B cell (primary cell): Measurements from ENCODE around the gene NDUFS3. TPM values are rescaled to one million over a fixed set of nuclear protein-coding genes. Genes with fewer than 3 reads are reported as not detected.

ENCODE experiments used
- ATAC-seq: fragments of 200-7000 bp; cut with Tn5 transposase; one replicate; pipeline ENCODE4 v1.10.0; 2021; ENCODE audit warnings: low read depth, mild to moderate bottlenecking, moderate number of reproducible peaks, moderate library complexity
- CTCF ChIA-PET: fragments of 350-600 bp; sonication (Branson Sonifier 250); formaldehyde crosslinking; loops from one replicate; lab custom pipeline; 2021; ENCODE audit warnings: antibody characterized with exemption, inconsistent platforms; lab: Charles Lee
- POLR2A ChIA-PET: fragments of 350-600 bp; sonication (Branson Sonifier 250); formaldehyde crosslinking; loops from one replicate; lab custom pipeline; 2021; ENCODE audit warnings: antibody characterized with exemption; lab: Charles Lee
- DNase-seq: peaks from one replicate; pipeline ENCODE4 v3.0.0; 2013
- H2AFZ ChIP-seq: 2 replicates; pipeline ENCODE4 v1.6.1; 2012; ENCODE audit warnings: mild to moderate bottlenecking, low read depth, low read length; ENCODE audit not compliant: insufficient read depth, poor library complexity, severe bottlenecking
- H3K27ac ChIP-seq, 2 donors: 1 replicate in 1 of 2; 2 replicates in 1 of 2; pipeline ENCODE4 v1.5.1; 2012 to 2013; ENCODE audit warnings: low read length in 2 of 2, mild to moderate bottlenecking in 2 of 2, moderate library complexity in 1 of 2
- H3K27me3 ChIP-seq, 4 experiments: fragments of 200-600 bp in 1 of 4; sonication (generic) in 1 of 4; replicated peaks in 1 of 4; 1 replicate in 2 of 4; 2 replicates in 2 of 4; pipeline versions ENCODE4 v1.6.1 to v1.7.0; 2013 to 2016; ENCODE audit warnings: low read length in 3 of 4, mild to moderate bottlenecking in 2 of 4, mixed read lengths in 1 of 4, moderate library complexity in 1 of 4; ENCODE audit not compliant: insufficient read depth in 4 of 4, control insufficient read depth in 3 of 4; ENCODE audit errors: control extremely low read depth in 1 of 4
- H3K36me3 ChIP-seq, 2 experiments: replicated peaks in 1 of 2; 1 replicate in 1 of 2; 2 replicates in 1 of 2; pipeline versions ENCODE4 v1.6.1 to v1.7.1; 2013; ENCODE audit warnings: low read length in 1 of 2; ENCODE audit not compliant: insufficient read depth in 2 of 2, control insufficient read depth in 1 of 2; ENCODE audit errors: control extremely low read depth in 1 of 2, extremely low read depth in 1 of 2
- H3K4me1 ChIP-seq, 2 donors: fragments of 200-600 bp in 1 of 2; sonication (generic) in 1 of 2; 1 replicate in 1 of 2; 2 replicates in 1 of 2; pipeline versions ENCODE4 v1.5.1 to v1.6.1; 2013 to 2017; ENCODE audit warnings: low read length in 2 of 2; ENCODE audit not compliant: control insufficient read depth in 2 of 2, insufficient read depth in 2 of 2
- H3K4me2 ChIP-seq: replicated peaks from 2 replicates; pipeline ENCODE3; 2012; ENCODE audit warnings: mild to moderate bottlenecking, low read depth, low read length; ENCODE audit not compliant: poor library complexity, severe bottlenecking
- H3K4me3 ChIP-seq, 5 experiments: fragments of 200-600 bp in 1 of 5; sonication (generic) in 1 of 5; 1 replicate in 3 of 5; 2 replicates in 2 of 5; pipeline versions ENCODE4 v1.5.1 to v1.7.0; 2011 to 2016; ENCODE audit warnings: low read length in 4 of 5, mild to moderate bottlenecking in 4 of 5, low read depth in 2 of 5, control low read depth in 1 of 5, moderate library complexity in 1 of 5; ENCODE audit not compliant: insufficient read depth in 1 of 5; ENCODE audit errors: control extremely low read depth in 1 of 5, extremely low read depth in 1 of 5
- H3K79me2 ChIP-seq: fragments of 200-600 bp; sonication (generic); one replicate; pipeline ENCODE4 v1.6.0; 2016; ENCODE audit warnings: low read length; ENCODE audit not compliant: control insufficient read depth, insufficient read depth
- H3K9ac ChIP-seq: fragments of 200-600 bp; sonication (generic); 2 replicates; pipeline ENCODE4 v1.6.1; 2017; ENCODE audit warnings: mild to moderate bottlenecking, low read length, moderate library complexity
- H3K9me3 ChIP-seq, 3 donors: one replicate each; pipeline versions ENCODE4 v1.6.1 to v1.7.1; 2013; ENCODE audit warnings: low read length in 2 of 3; ENCODE audit not compliant: control insufficient read depth in 2 of 3, insufficient read depth in 1 of 3; ENCODE audit errors: control extremely low read depth in 1 of 3
- H4K20me1 ChIP-seq: 2 replicates; pipeline ENCODE4 v1.6.0; 2012; ENCODE audit warnings: mild to moderate bottlenecking, low read length; ENCODE audit not compliant: insufficient read depth, control insufficient read depth, poor library complexity, severe bottlenecking
- H3K27ac Mint-ChIP-seq: one replicate; pipeline ENCODE4 v1.8.0; 2021; ENCODE audit warnings: mixed read lengths
- H3K27me3 Mint-ChIP-seq: one replicate; pipeline ENCODE4 v1.8.0; 2021; ENCODE audit warnings: mixed read lengths
- H3K4me1 Mint-ChIP-seq: one replicate; pipeline ENCODE4 v1.8.0; 2021; ENCODE audit warnings: mixed read lengths
- H3K4me3 Mint-ChIP-seq: one replicate; pipeline ENCODE4 v1.8.0; 2021; ENCODE audit warnings: mixed read lengths
- H3K9me3 Mint-ChIP-seq: one replicate; pipeline ENCODE4 v1.8.0; 2022; ENCODE audit warnings: mixed read lengths; ENCODE audit not compliant: insufficient read depth
- EZH2 ChIP-seq: IDR thresholded peaks from 2 replicates; pipeline ENCODE4 v1.6.1; 2012; ENCODE audit warnings: borderline replicate concordance, low read depth, mild to moderate bottlenecking, moderate library complexity, low read length; ENCODE audit not compliant: insufficient read depth, poor library complexity, severe bottlenecking
- WGBS: methylation state at CpG from one replicate; pipeline ENCODE4 v1.1.5; 2013; ENCODE audit warnings: missing lambda C conversion rate; ENCODE audit not compliant: insufficient coverage; 5-methylcytosine and 5-hydroxymethylcytosine counted together
- intact Hi-C: fragments of 100-400 bp; cut with micrococcal nuclease; formaldehyde crosslinking; loops from one replicate; pipeline ENCODE4 v1.10.0; 2022
- polyA plus RNA-seq: library from polyadenylated mRNA; depleted of rRNA; stranded (reverse); fragments of >200 nt; gene quantifications from 2 replicates; pipeline ENCODE4 v1.2.3, GENCODE V29; 2012
- total RNA-seq, 2 donors: library from RNA; stranded (reverse); fragments of 120-200 nt in 1 of 2; gene quantifications; 1 replicate in 1 of 2; 2 replicates in 1 of 2; pipeline versions ENCODE4 v1.2.3 to v1.2.4, GENCODE V29; 2013 to 2022
- TF ChIP-seq, protein P1 (sequence below): fragments of 200-600 bp; IDR thresholded peaks from one replicate; pipeline ENCODE4 v1.8.0; 2022; ENCODE audit warnings: antibody characterized with exemption, mild to moderate bottlenecking

NDUFS3 gene
- total and polyA plus RNA-seq, 2 donors (not counting 1 experiment from before 2014, with no cell fraction given): 78.5 to 79.5 TPM

DNA sequence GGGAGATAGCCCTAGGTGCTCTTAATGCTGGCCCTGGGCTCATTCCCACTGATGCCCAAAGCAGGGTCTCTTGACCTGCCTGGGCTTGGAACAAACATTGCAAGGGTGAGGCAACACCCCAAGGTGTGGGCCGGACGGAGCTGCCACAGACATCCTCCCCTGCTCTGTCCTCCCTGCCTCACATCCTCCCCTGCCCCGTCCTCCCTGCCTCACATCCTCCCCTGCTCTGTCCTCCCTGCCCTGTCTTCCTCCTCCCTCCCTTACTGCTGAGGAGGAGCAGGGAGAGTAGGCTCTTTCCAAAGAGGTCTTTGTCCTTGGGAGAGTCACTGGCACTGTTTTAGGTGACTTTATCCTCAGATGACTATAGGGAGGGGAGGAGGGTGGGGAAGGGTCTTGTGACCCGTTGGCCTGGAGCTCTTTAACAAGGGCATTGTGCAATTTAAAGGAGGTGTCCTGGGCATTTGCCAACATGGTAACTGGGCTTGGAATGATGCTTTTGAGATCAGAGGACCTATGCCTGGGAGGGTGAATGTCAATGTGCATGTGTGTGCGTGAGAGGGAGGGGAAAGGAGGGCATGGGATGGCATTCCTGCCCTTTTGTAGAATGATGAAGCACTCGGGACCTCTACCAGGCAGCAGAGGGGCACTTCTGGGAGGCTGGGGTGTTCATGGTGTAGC is 8.3 kb downstream of the NDUFS3 start:
- no peak overlapping the region for H3K4me2 ChIP-seq
- peaks cover 3% of the 10 kb centered on the region for H3K27me3 Mint-ChIP-seq
- no peak overlapping the region for H3K27ac ChIP-seq
- ChIA-PET CTCF (no interaction called here), POLR2A (interaction anchor here (0.6 kb wide), 1 partner anchor 370 kb away, joined by 6 read pairs; no protein-coding TSS in a partner anchor)
- H3K9me3 Mint-ChIP-seq: no peaks in the 10 kb centered on the region
- H4K20me1 ChIP-seq: no peaks in the 10 kb centered on the region
- no peaks in the 10 kb centered on the region for H3K79me2 ChIP-seq
- peaks cover 0 to 3% of the 10 kb centered on the region in 2 donors for H3K4me1 ChIP-seq
- H3K4me3 Mint-ChIP-seq: no peak overlapping the region
- intact Hi-C loops: no loop called here
- H3K27me3 ChIP-seq: peaks cover 0 to 6% (median 0%) of the 10 kb centered on the region in 4 experiments
- H3K4me1 Mint-ChIP-seq: peaks cover 2% of the 10 kb centered on the region
- no peak overlapping the region for H3K27ac Mint-ChIP-seq
- no peak for DNase-seq
- no peak for ATAC-seq
- no peak overlapping the region for H3K9ac ChIP-seq
- H2AFZ ChIP-seq: no peak overlapping the region
- TF ChIP-seq, protein P1, sequence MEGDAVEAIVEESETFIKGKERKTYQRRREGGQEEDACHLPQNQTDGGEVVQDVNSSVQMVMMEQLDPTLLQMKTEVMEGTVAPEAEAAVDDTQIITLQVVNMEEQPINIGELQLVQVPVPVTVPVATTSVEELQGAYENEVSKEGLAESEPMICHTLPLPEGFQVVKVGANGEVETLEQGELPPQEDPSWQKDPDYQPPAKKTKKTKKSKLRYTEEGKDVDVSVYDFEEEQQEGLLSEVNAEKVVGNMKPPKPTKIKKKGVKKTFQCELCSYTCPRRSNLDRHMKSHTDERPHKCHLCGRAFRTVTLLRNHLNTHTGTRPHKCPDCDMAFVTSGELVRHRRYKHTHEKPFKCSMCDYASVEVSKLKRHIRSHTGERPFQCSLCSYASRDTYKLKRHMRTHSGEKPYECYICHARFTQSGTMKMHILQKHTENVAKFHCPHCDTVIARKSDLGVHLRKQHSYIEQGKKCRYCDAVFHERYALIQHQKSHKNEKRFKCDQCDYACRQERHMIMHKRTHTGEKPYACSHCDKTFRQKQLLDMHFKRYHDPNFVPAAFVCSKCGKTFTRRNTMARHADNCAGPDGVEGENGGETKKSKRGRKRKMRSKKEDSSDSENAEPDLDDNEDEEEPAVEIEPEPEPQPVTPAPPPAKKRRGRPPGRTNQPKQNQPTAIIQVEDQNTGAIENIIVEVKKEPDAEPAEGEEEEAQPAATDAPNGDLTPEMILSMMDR: no peak
- TF ChIP-seq EZH2: no peak
- 82% methylated on average over 5 of the region's 6 CpGs for WGBS
- no peaks in the 10 kb centered on the region for H3K9me3 ChIP-seq
- H3K36me3 ChIP-seq: peaks cover 0 to 32% of the 10 kb centered on the region in 2 experiments
- no peak overlapping the region for H3K4me3 ChIP-seq

DNA sequence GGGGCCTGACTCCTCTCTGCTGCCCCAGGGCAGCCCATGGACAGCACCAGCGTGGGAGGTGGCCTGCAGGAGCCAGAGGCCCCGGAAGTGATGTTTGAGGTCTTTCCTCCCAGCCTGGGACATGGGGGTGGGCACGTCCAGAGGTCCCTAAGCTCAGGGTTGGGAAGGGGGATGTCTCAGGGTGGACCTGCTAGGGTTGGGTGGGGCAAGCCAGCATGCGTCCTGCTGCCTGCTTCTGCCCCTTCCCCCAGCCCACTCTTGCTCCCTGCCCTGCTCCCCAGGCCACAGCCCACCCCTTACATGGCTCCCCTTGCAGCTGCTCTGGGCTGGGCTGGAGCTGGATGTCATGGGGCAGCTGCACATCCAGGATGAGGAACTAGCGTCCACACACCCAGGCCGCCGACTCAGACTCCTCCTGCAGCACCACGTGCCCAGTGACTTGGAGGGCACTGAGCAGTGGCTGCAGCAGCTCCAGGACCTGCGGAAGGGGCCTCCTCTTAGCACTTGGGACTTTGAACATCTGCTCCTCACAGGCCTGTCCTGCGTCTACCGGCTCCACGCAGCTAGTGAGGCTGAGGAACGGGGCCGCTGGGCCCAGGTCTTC is 9.0 kb downstream of the NDUFS3 start:
- no peak overlapping the region for H2AFZ ChIP-seq
- POLR2A ChIA-PET: interaction anchor here (0.6 kb wide), 1 partner anchor 370 kb away, joined by 6 read pairs; no protein-coding TSS in a partner anchor

More for the DNA sequence above, 9.0 kb downstream of the NDUFS3 start:
- WGBS: 37% methylated on average over 13 of the region's 14 CpGs
- ATAC-seq: no peak
- H3K27ac ChIP-seq: no peak overlapping the region
- intact Hi-C loops: no loop called here
- no peak overlapping the region for H3K4me2 ChIP-seq
- no peaks in the 10 kb centered on the region for H4K20me1 ChIP-seq
- no peaks in the 10 kb centered on the region for H3K79me2 ChIP-seq
- H3K4me3 ChIP-seq: no peak overlapping the region
- TF ChIP-seq, protein P1: no peak
- no peak for TF ChIP-seq EZH2
- peaks cover 0 to 13% (median 3%) of the 10 kb centered on the region in 4 experiments for H3K27me3 ChIP-seq
- H3K36me3 ChIP-seq: peaks cover 0 to 26% of the 10 kb centered on the region in 2 experiments
- H3K9ac ChIP-seq: no peak overlapping the region
- H3K4me1 Mint-ChIP-seq: peaks cover 2% of the 10 kb centered on the region
- peaks cover 0 to 3% of the 10 kb centered on the region in 2 donors for H3K4me1 ChIP-seq
- peaks cover 9% of the 10 kb centered on the region for H3K27me3 Mint-ChIP-seq
- CTCF ChIA-PET: no interaction called here
- no peak overlapping the region for H3K4me3 Mint-ChIP-seq
- no peak for DNase-seq
- H3K9me3 ChIP-seq: no peaks in the 10 kb centered on the region
- H3K9me3 Mint-ChIP-seq: no peaks in the 10 kb centered on the region
- H3K27ac Mint-ChIP-seq: no peak overlapping the region
